HS-5 (cell line): Measurements from ENCODE around the gene SLC26A4.
"Not testable (repeated sequence)": the region's sequence is repeated elsewhere in the genome, so short reads cannot be mapped to it uniquely, and the experiment has no call there.

Experiments used
- DNase-seq: peaks from one replicate; pipeline ENCODE4 v3.0.0-alpha.2; 2012; ENCODE audit warnings: low read depth

Gene SLC26A4

DNA sequence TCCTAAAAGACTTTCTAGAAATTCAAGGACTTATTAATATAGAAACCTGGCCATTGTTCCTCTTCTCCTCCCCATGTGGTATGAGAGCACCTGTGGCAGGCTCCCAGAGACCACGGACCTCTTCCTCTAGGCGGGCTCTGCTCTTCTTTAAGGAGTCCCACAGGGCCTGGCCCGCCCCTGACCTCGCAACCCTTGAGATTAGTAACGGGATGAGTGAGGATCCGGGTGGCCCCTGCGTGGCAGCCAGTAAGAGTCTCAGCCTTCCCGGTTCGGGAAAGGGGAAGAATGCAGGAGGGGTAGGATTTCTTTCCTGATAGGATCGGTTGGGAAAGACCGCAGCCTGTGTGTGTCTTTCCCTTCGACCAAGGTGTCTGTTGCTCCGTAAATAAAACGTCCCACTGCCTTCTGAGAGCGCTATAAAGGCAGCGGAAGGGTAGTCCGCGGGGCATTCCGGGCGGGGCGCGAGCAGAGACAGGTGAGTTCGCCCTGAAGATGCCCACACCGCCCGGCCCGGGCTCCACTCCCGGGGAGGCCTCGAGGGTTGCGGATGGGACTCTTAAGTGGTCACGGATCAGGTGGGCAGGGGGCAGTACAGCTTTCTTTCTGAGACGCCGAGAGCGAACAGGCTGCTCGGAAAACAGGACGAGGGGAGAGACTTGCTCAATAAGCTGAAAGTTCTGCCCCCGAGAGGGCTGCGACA, at the start of gene SLC26A4:
Gene SLC26A4, plus strand, starts transcription at position 448 of the 700 bp plus-strand sequence. CDS start 814 bp downstream, outside the sequence.
- no peak for DNase-seq

GRCh38 chr7:107613439-107613838, 47.2 kb upstream of the SLC26A4 start:
- DNase-seq = no peak

- DNase-seq = no peak
Observed at GRCh38 chr7:107613948-107614347, 46.7 kb upstream of the SLC26A4 start.

- DNase-seq = peak; percentile 48
Observed at GRCh38 chr7:107614425-107614824, 46.2 kb upstream of the SLC26A4 start.

GRCh38 chr7:107615910-107616680, 44.5 kb upstream of the SLC26A4 start:
- no peak for DNase-seq

DNA sequence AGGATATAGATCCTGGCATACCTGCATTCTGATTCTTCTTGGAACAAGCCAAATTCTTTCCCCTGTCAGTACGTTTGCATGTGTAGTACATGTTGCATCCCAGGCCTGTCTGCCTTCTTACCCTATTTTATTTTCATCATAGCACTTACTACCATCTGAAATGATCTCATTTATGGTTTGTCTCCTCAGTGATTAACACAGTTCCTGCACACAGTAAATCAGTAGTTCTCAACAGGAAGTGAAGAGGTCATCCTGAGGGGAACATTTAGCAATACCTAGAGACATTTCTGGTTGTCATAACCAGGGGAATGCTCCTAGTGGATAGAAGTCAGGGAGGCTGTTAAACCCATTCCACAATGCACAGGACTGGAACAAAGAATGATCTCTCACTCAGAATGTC, 38.2 kb upstream of the SLC26A4 start:
- peak; percentile 44 for DNase-seq

DNA sequence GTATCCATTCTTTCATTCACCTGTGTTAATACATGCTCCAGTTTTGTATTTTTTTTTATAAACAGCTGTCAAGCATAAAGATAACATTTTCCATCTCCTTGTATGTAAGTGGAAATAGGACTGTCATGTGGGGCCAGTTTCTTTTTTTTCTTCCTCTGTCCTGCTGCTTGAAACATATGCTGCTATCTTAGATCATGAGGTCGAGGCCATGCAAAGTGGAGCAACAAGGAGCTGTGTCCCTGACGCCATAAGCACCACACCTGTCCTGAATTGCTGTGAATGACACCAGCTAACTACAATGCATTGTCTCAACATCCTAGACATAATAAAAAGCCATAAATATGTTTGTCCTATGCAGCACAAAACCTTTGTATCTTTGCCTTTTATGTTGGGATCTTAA, 37.7 kb upstream of the SLC26A4 start:
- no peak for DNase-seq

GRCh38 chr7:107627002-107627401, 33.6 kb upstream of the SLC26A4 start:
- DNase-seq = no peak

DNA sequence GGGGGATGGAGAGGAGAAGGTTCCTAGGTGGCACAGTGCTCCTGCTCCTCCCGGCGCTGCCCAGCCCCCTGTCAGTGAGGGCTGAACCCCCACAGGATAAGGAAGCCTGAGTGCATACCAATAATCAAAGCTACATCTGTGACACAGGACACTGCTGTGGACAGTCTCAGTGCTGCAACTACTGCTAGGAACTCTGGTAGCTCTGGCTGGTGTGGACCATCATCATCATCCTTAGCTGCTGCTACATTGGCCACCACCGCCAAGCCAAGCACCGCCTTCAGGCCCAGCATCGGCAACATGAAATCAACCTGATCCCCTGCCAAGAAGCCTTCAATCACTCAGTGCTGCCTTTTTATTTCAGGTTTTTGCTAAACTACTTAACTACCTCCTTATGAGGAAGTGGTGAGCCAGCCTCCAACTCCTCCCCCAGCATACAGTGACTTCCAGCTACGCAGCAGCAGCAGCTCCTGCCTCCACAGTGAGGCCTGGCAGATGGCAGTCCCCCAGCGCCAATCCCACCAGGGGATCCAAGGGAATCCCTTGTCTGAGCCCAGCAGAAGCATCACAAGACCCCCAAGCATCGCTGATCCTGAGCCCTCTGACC, 32.1 kb upstream of the SLC26A4 start:
- no peak for DNase-seq

- no peak for DNase-seq
Observed at GRCh38 chr7:107630342-107630741, 30.3 kb upstream of the SLC26A4 start.

GRCh38 chr7:107631588-107632491, 28.8 kb upstream of the SLC26A4 start:
- no peak for DNase-seq

DNA sequence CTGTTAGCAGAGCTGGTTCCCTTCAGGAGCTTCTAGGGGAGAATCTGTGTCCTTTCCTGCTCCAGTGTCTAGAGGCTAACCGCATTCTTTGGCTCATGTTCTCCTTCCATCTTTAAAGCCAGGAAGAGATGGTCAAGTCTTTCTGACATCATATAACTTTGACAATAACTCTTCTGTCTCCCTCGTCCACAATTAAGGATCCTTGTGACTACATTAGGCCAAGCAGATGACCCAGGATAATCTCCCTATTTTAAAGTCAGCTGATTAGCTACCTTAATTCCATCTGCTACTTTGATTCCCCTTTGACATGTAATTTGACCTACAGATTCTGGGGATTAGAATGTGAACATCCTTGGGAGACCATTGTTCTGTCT, 28.1 kb upstream of the SLC26A4 start:
- DNase-seq = no peak

- no peak for DNase-seq
Observed at GRCh38 chr7:107638594-107638993, 22.0 kb upstream of the SLC26A4 start.

DNA sequence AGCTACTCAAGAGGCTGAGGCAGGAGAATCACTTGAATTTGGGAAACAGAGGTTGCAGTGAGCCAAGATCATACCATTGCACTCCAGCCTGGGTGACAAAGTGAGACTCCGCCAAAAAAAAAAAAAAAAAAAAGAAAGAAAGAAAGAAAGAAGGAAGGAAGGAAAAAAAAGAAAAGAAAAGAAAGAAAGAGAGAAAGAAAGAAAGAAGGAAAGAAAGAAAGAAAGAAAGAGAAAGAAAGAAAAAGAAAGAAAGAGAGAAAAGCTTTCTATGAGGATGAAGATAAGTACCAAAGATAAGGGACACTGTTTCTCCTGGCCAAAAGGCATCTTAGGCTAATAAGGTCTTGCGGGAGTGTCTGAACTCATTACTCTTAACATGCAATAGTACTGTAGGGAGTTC, 21.6 kb upstream of the SLC26A4 start:
- not testable (repeated sequence) for DNase-seq

DNA sequence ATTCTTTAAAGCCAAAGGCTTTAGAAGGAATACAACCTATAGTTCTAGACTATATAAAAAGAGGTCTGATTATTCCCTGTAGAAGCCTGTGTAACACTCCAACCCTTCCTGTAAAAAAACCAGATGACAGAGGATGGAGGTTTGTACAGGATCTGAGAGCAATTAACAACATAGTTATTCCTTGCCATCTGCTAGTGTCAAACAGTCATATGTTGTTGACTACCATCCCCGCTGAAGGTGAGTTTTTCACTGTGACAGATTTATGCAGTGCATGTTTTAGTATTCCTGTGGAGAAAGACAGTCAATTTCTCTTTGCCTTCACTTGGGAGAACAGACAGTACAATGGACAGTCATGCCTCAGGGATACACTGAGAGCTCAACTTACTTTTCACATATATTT, 19.0 kb upstream of the SLC26A4 start:
- no peak for DNase-seq

- DNase-seq = no peak
Observed at GRCh38 chr7:107642501-107642900, 18.1 kb upstream of the SLC26A4 start.

GRCh38 chr7:107643407-107643806, 17.2 kb upstream of the SLC26A4 start:
- DNase-seq = peak; percentile 34

DNA sequence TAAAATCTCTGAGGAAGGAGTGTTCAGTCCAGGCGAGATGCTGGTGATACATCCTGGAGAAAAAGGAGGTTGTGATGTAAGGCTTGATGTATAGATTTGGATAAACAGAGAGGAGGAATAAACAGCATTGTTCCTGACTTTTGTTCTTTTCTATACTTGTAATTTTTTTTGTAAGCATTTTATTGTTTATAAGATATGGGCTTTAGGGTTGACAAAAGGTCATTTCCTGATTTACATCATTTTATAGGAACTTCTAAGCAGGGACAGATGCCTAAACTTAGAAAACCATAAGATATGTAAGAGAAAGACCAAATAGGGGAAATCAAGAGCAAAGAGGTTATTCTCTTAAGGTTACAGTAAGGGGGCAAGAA, 16.7 kb upstream of the SLC26A4 start:
- no peak for DNase-seq

GRCh38 chr7:107644309-107644974, 16.2 kb upstream of the SLC26A4 start:
- DNase-seq = no peak

DNA sequence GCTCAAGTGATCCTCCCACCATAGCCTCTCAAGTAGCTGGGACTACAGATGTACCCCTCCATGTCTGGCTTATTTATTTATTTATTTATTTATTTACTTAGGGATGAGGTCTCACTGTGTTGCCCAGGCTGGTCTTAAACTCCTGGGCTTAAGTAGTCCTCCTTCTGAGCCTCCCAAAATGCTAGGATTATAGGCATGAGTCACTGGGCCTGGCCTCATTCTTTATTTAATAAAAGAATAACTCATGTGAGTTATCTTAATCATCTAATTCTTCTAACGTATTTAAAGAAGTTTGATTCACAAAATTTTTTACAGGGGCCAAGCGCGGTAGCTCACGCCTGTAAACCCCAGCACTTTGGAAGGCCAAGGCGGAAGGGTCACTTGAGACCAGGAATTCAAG, 8.0 kb upstream of the SLC26A4 start:
- DNase-seq = no peak

GRCh38 chr7:107658467-107658866, 2.2 kb upstream of the SLC26A4 start:
- DNase-seq = no peak

- peak; percentile 70 for DNase-seq
Observed at GRCh38 chr7:107659666-107660065, 962 bp upstream of the SLC26A4 start.
